Measurements from ENCODE around the gene SERPINA1.
"Not testable (repeated sequence)": the region's sequence is repeated elsewhere in the genome, so short reads cannot be mapped to it uniquely, and the experiment has no call there.

Gene SERPINA1

DNA sequence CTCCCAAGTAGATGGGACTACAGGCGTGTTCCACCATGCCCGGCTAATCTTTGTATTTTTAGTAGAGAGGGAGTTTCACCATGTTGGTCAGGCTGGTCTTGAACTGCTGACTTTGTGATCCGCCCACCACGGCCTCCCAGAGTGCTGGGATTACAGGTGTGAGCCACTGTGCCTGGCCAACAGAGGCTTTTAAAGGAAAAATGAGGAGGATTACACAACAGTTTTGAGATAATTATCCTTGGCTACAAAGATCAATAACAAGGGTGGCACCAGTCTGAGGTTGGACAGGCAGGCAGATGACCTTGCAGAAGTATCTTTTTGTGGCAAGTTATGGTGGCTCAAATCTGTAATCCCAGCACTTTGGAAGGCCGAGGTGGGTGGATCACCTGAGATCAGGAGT, 21.0 kb upstream of the SERPINA1 start:
- not testable (repeated sequence) for H3K27me3 ChIP-seq (ENCODE audit: low read depth, low read length); H3K4me3 ChIP-seq (ENCODE audit: low read depth in 1 of 2, low read length in 2 of 2); H3K4me1 ChIP-seq (ENCODE audit: control insufficient read depth in 1 of 2, insufficient read depth in 2 of 2, low read length in 2 of 2); H3K27ac ChIP-seq (ENCODE audit: low read length); H3K36me3 ChIP-seq (ENCODE audit: control insufficient read depth in 1 of 2, insufficient read depth in 2 of 2, low read length in 2 of 2)
- H3K9me3 ChIP-seq (ENCODE audit: control insufficient read depth in 1 of 2, low read length in 2 of 2), result peaks cover 0 to 15% of the 10 kb centered on the region in 2 donors

DNA sequence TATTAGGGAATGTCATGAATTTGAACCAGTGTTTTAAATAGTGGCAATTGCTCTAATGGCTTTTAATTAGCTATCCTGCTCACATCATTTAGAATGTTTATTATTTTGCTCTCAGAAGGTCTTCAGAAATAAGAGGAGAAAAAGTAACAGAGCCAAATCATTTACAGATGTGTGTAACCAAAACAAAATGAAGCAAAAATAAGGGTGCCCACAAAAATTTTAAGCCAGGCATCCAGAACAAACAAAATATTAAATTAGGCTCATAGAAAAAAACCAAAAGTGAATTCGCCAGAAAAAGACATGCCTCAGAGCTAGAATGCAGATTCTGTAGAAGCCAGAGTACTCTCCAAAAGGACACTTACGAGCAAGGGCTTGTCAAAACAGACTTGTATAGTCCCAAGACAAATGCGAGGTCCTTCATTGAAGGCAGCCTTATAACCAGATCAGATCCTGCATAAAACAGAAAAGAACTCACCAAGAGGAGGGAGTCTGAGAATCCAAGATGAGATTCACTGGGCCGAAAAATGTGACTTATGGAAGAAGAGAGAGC, 20.2 kb upstream of the SERPINA1 start:
- Histone ChIP-seq H3K27ac (ENCODE audit: low read length) (no peak overlapping the region), H3K4me3 (ENCODE audit: low read depth in 1 of 2, low read length in 2 of 2) (no peak overlapping the region), H3K27me3 (ENCODE audit: low read depth, low read length) (no peaks in the 10 kb centered on the region), H3K36me3 (ENCODE audit: control insufficient read depth in 1 of 2, insufficient read depth in 2 of 2, low read length in 2 of 2) (no peaks in the 10 kb centered on the region), H3K9me3 (ENCODE audit: control insufficient read depth in 1 of 2, low read length in 2 of 2) (peaks cover 0 to 15% of the 10 kb centered on the region in 2 donors), H3K4me1 (ENCODE audit: control insufficient read depth in 1 of 2, insufficient read depth in 2 of 2, low read length in 2 of 2) (no peaks in the 10 kb centered on the region)

DNA sequence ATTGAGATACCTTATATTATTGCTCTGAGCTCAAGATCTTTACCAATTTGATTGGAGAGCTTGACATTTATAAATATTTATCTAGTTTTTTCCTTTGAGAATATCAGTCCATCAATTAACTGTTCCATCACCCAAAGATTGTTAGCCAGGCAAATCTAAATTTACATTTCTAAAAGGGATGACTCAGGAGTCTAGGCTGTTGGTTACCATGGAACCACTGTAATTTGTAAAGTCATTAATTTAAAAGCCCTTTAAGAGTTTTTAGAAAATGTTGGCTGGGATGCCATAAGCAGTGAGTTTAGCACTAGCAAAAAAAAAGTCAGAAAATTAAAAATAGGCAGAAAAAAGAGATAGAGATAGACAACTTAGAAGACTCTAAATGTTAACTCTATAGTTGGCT, 19.5 kb upstream of the SERPINA1 start:
- Histone ChIP-seq H3K9me3 (ENCODE audit: control insufficient read depth in 1 of 2, low read length in 2 of 2) (peaks cover 0 to 15% of the 10 kb centered on the region in 2 donors), H3K4me3 (ENCODE audit: low read depth in 1 of 2, low read length in 2 of 2) (no peak overlapping the region), H3K36me3 (ENCODE audit: control insufficient read depth in 1 of 2, insufficient read depth in 2 of 2, low read length in 2 of 2) (no peaks in the 10 kb centered on the region), H3K4me1 (ENCODE audit: control insufficient read depth in 1 of 2, insufficient read depth in 2 of 2, low read length in 2 of 2) (no peaks in the 10 kb centered on the region), H3K27me3 (ENCODE audit: low read depth, low read length) (no peaks in the 10 kb centered on the region), H3K27ac (ENCODE audit: low read length) (no peak overlapping the region)

GRCh38 chr14:94406910-94407309, 18.5 kb upstream of the SERPINA1 start:
- Histone ChIP-seq H3K27ac (ENCODE audit: low read length) (no peak overlapping the region), H3K36me3 (ENCODE audit: control insufficient read depth in 1 of 2, insufficient read depth in 2 of 2, low read length in 2 of 2) (no peaks in the 10 kb centered on the region), H3K4me1 (ENCODE audit: control insufficient read depth in 1 of 2, insufficient read depth in 2 of 2, low read length in 2 of 2) (no peaks in the 10 kb centered on the region), H3K9me3 (ENCODE audit: control insufficient read depth in 1 of 2, low read length in 2 of 2) (peaks cover 0 to 13% of the 10 kb centered on the region in 2 donors), H3K27me3 (ENCODE audit: low read depth, low read length) (no peaks in the 10 kb centered on the region), H3K4me3 (ENCODE audit: low read depth in 1 of 2, low read length in 2 of 2) (no peak overlapping the region)

DNA sequence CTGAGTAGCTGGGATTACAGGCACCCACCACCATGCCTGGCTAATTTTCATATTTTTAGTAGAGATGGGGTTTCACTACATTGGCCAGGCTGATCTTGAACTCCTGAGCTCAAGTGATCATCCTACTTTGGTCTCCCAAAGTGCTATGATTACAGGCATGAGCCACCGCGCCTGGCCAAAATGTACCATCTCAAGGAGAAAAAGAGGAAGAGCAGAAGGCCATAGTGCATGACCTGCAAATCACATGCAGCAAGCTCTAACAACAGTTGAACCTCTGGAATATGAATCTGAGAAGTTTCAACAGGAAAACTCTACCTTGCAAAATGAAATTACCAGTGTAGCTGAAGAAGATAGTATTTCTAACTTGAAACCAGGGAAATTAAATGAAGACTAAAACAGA, 17.1 kb upstream of the SERPINA1 start:
- Histone ChIP-seq H3K27me3 (ENCODE audit: low read depth, low read length) (no peaks in the 10 kb centered on the region), H3K27ac (ENCODE audit: low read length) (no peak overlapping the region), H3K4me1 (ENCODE audit: control insufficient read depth in 1 of 2, insufficient read depth in 2 of 2, low read length in 2 of 2) (no peaks in the 10 kb centered on the region), H3K9me3 (ENCODE audit: control insufficient read depth in 1 of 2, low read length in 2 of 2) (peaks cover 0 to 8% of the 10 kb centered on the region in 2 donors), H3K4me3 (ENCODE audit: low read depth in 1 of 2, low read length in 2 of 2) (no peak overlapping the region), H3K36me3 (ENCODE audit: control insufficient read depth in 1 of 2, insufficient read depth in 2 of 2, low read length in 2 of 2) (no peaks in the 10 kb centered on the region)

DNA sequence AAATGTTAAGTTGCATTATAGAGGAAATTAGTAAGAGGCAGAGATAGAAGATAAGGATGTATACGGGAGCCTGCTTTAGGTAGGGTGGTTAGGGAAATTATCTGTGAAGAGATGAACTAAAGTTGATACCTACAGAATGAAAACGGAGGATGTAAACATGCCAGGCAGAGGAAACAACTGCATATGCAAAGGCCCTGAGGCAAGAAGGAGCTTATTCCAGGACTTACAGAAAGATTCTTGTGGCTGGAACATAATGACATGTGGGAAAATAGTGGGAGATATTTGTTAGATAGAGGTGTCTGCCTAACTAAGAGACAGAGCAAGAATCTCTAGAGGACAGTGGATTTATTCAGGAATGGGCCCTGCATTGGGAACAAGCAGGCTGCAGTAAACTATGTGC, 16.2 kb upstream of the SERPINA1 start:
- H3K4me3 ChIP-seq (ENCODE audit: low read depth in 1 of 2, low read length in 2 of 2), result no peak overlapping the region
- H3K36me3 ChIP-seq (ENCODE audit: control insufficient read depth in 1 of 2, insufficient read depth in 2 of 2, low read length in 2 of 2), result no peaks in the 10 kb centered on the region
- H3K27me3 ChIP-seq (ENCODE audit: low read depth, low read length), result no peaks in the 10 kb centered on the region
- no peaks in the 10 kb centered on the region for H3K4me1 ChIP-seq (ENCODE audit: control insufficient read depth in 1 of 2, insufficient read depth in 2 of 2, low read length in 2 of 2)
- H3K9me3 ChIP-seq (ENCODE audit: control insufficient read depth in 1 of 2, low read length in 2 of 2), result peaks cover 0 to 7% of the 10 kb centered on the region in 2 donors
- no peak overlapping the region for H3K27ac ChIP-seq (ENCODE audit: low read length)

GRCh38 chr14:94403312-94403932, 15.0 kb upstream of the SERPINA1 start:
- Histone ChIP-seq H3K4me1 (ENCODE audit: control insufficient read depth in 1 of 2, insufficient read depth in 2 of 2, low read length in 2 of 2) (no peaks in the 10 kb centered on the region), H3K27me3 (ENCODE audit: low read depth, low read length) (no peaks in the 10 kb centered on the region), H3K4me3 (ENCODE audit: low read depth in 1 of 2, low read length in 2 of 2) (no peak overlapping the region), H3K9me3 (ENCODE audit: control insufficient read depth in 1 of 2, low read length in 2 of 2) (peaks cover 0 to 7% of the 10 kb centered on the region in 2 donors), H3K36me3 (ENCODE audit: control insufficient read depth in 1 of 2, insufficient read depth in 2 of 2, low read length in 2 of 2) (no peaks in the 10 kb centered on the region), H3K27ac (ENCODE audit: low read length) (no peak overlapping the region)

GRCh38 chr14:94401083-94401482, 12.7 kb upstream of the SERPINA1 start:
- Histone ChIP-seq H3K4me3 (ENCODE audit: low read depth in 1 of 2, low read length in 2 of 2) (no peak overlapping the region), H3K36me3 (ENCODE audit: control insufficient read depth in 1 of 2, insufficient read depth in 2 of 2, low read length in 2 of 2) (no peaks in the 10 kb centered on the region), H3K27me3 (ENCODE audit: low read depth, low read length) (no peaks in the 10 kb centered on the region), H3K9me3 (ENCODE audit: control insufficient read depth in 1 of 2, low read length in 2 of 2) (peaks cover 0 to 3% of the 10 kb centered on the region in 2 donors), H3K27ac (ENCODE audit: low read length) (no peak overlapping the region), H3K4me1 (ENCODE audit: control insufficient read depth in 1 of 2, insufficient read depth in 2 of 2, low read length in 2 of 2) (no peaks in the 10 kb centered on the region)

- Histone ChIP-seq H3K36me3 (ENCODE audit: control insufficient read depth in 1 of 2, insufficient read depth in 2 of 2, low read length in 2 of 2) (no peaks in the 10 kb centered on the region), H3K27me3 (ENCODE audit: low read depth, low read length) (no peaks in the 10 kb centered on the region), H3K9me3 (ENCODE audit: control insufficient read depth in 1 of 2, low read length in 2 of 2) (peaks cover 0 to 2% of the 10 kb centered on the region in 2 donors), H3K27ac (ENCODE audit: low read length) (no peak overlapping the region), H3K4me1 (ENCODE audit: control insufficient read depth in 1 of 2, insufficient read depth in 2 of 2, low read length in 2 of 2) (no peaks in the 10 kb centered on the region), H3K4me3 (ENCODE audit: low read depth in 1 of 2, low read length in 2 of 2) (no peak overlapping the region)
Observed at GRCh38 chr14:94400422-94400841, 12.0 kb upstream of the SERPINA1 start.

GRCh38 chr14:94398536-94398935, 10.1 kb upstream of the SERPINA1 start:
- Histone ChIP-seq H3K27ac (ENCODE audit: low read length) (no peak overlapping the region), H3K36me3 (ENCODE audit: control insufficient read depth in 1 of 2, insufficient read depth in 2 of 2, low read length in 2 of 2) (no peaks in the 10 kb centered on the region), H3K9me3 (ENCODE audit: control insufficient read depth in 1 of 2, low read length in 2 of 2) (no peaks in the 10 kb centered on the region), H3K27me3 (ENCODE audit: low read depth, low read length) (no peaks in the 10 kb centered on the region), H3K4me1 (ENCODE audit: control insufficient read depth in 1 of 2, insufficient read depth in 2 of 2, low read length in 2 of 2) (peaks cover 0 to 6% of the 10 kb centered on the region in 2 donors), H3K4me3 (ENCODE audit: low read depth in 1 of 2, low read length in 2 of 2) (no peak overlapping the region)

DNA sequence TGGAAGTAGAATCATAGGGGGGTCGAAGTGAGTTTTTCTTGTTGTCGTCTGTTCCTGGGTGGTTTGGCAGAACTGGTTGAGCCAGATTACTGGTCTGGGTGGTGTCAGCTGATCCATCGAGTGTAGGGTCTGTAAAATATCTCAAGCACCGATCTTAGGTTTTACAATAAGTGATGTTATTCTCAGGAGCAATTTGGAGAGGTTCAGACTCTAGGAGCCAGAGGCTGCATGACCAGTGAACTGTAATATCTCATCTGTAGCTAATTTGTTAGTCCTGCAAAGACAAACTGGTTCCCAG, 9.7 kb upstream of the SERPINA1 start:
- H3K4me3 ChIP-seq (ENCODE audit: low read depth in 1 of 2, low read length in 2 of 2), result no peak overlapping the region
- H3K36me3 ChIP-seq (ENCODE audit: control insufficient read depth in 1 of 2, insufficient read depth in 2 of 2, low read length in 2 of 2), result no peaks in the 10 kb centered on the region
- H3K27me3 ChIP-seq (ENCODE audit: low read depth, low read length), result no peaks in the 10 kb centered on the region
- H3K4me1 ChIP-seq (ENCODE audit: control insufficient read depth in 1 of 2, insufficient read depth in 2 of 2, low read length in 2 of 2), result peaks cover 0 to 6% of the 10 kb centered on the region in 2 donors
- no peak overlapping the region for H3K27ac ChIP-seq (ENCODE audit: low read length)
- H3K9me3 ChIP-seq (ENCODE audit: control insufficient read depth in 1 of 2, low read length in 2 of 2), result no peaks in the 10 kb centered on the region

All from muscle layer of duodenum (tissue), 2 donors.